NCI-H446 treated with DMSO at 0.1 percent for 48 hours (cell line): ENCODE data around the gene KRT23.

Experiments used
- DNase-seq: peaks from one replicate; lab custom pipeline; 2025; lab: John Stamatoyannopoulos, UW

The KRT23 gene

GRCh38 chr17:40909755-40910154 lies 27.7 kb downstream of the KRT23 start:
- DNase-seq = no peak

GRCh38 chr17:40909351-40909750 lies 28.1 kb downstream of the KRT23 start:
- peak; percentile 57 for DNase-seq

- no peak for DNase-seq
Measured at GRCh38 chr17:40906613-40907012, 30.8 kb downstream of the KRT23 start.

- DNase-seq = no peak
Measured at GRCh38 chr17:40905370-40905769, 32.1 kb downstream of the KRT23 start.

GRCh38 chr17:40903129-40903847 lies 34.2 kb downstream of the KRT23 start:
- DNase-seq = no peak

- no peak for DNase-seq
Measured at GRCh38 chr17:40902498-40902897, 34.9 kb downstream of the KRT23 start.

- no peak for DNase-seq
Measured at GRCh38 chr17:40901981-40902474, 35.4 kb downstream of the KRT23 start.

- no peak for DNase-seq
Measured at GRCh38 chr17:40900809-40901356, 36.6 kb downstream of the KRT23 start.

- no peak for DNase-seq
Measured at GRCh38 chr17:40896916-40897455, 40.5 kb downstream of the KRT23 start.

GRCh38 chr17:40895106-40895730 lies 42.2 kb downstream of the KRT23 start:
- no peak for DNase-seq

GRCh38 chr17:40888196-40888720 lies 49.2 kb downstream of the KRT23 start:
- no peak for DNase-seq

- no peak for DNase-seq
Measured at GRCh38 chr17:40886090-40886489, 51.4 kb downstream of the KRT23 start.

GRCh38 chr17:40884708-40885512 lies 52.5 kb downstream of the KRT23 start, which contains the start of gene KRT20:
TSS of gene KRT20 (minus strand) at chr17:40885242. CDS start at chr17:40885185, 57 bp downstream.
- no peak for DNase-seq

- DNase-seq = no peak
Measured at GRCh38 chr17:40883626-40884334, 53.7 kb downstream of the KRT23 start.

- DNase-seq = no peak
Measured at GRCh38 chr17:40883031-40883430, 54.4 kb downstream of the KRT23 start.

GRCh38 chr17:40879026-40879425 lies 58.4 kb downstream of the KRT23 start:
- no peak for DNase-seq

- no peak for DNase-seq
Measured at GRCh38 chr17:40878044-40878443, 59.4 kb downstream of the KRT23 start.

- DNase-seq = no peak
Measured at GRCh38 chr17:40873801-40874200, 63.6 kb downstream of the KRT23 start.

GRCh38 chr17:40873255-40873654 lies 64.2 kb downstream of the KRT23 start:
- no peak for DNase-seq
